ENCODE data around the gene HPSE. TPM values are rescaled to one million over a fixed set of nuclear protein-coding genes. Genes with fewer than 3 reads are reported as not detected.
A peak's percentile ranks its signal among the peaks of the same experiment; 100 is the strongest.

The HPSE gene
- total and polyA plus RNA-seq, 9 of the 15 experiments (the other 6 are each of a cell fraction or from before 2014, with no cell fraction given): 0.01 to 0.42 (median 0.14) TPM; not detected in 1

GRCh38 chr4:83284193-83285054 is 50.2 kb downstream of the HPSE start, which contains the start of gene COQ2 (continued):
- peak; percentile 64 for TF ChIP-seq REST (IDR thresholded peaks at IDR 0.05; ENCODE audit: borderline replicate concordance)
- TF ChIP-seq REST (CRISPR knock-in tag; IDR thresholded peaks at IDR 0.05; ENCODE audit: low read depth): no peak
- TF ChIP-seq KDM1A (IDR thresholded peaks at IDR 0.05): no peak
- peak; percentile 80 for TF ChIP-seq KDM5B (IDR thresholded peaks at IDR 0.05; ENCODE audit: insufficient replicate concordance, low read depth, low read length)
- TF ChIP-seq ZNF24 (IDR thresholded peaks at IDR 0.05): peak; percentile 64
- no peak for TF ChIP-seq MTF1 (CRISPR knock-in tag; IDR thresholded peaks at IDR 0.05; ENCODE audit: borderline replicate concordance)
- no peak for TF ChIP-seq ZNF507 (tag; conservative IDR thresholded peaks at IDR 0.05)
- TF ChIP-seq ZKSCAN1 (IDR thresholded peaks at IDR 0.05; ENCODE audit: low read depth, low read length): peak; percentile 42; the same call in 1 of the 2 replicates
- TF ChIP-seq PHF8 (IDR thresholded peaks at IDR 0.05; ENCODE audit: borderline replicate concordance, low read length): peak; percentile 96
- peak; percentile 88 for TF ChIP-seq JUND (IDR thresholded peaks at IDR 0.05; ENCODE audit: borderline replicate concordance, low read depth, low read length)
- peak; percentile 91; the same call in 2 of the 3 replicates for TF ChIP-seq JUND (tag; IDR thresholded peaks at IDR 0.05; ENCODE audit: borderline replicate concordance, low read depth, low read length)
- TF ChIP-seq MCM7 (IDR thresholded peaks at IDR 0.05): no peak
- TF ChIP-seq TRIM28 (IDR thresholded peaks at IDR 0.05): no peak
- peak; percentile 94 for TF ChIP-seq ARID4B (CRISPR knock-in tag; IDR thresholded peaks at IDR 0.05)
- peak; percentile 79 for TF ChIP-seq POLR2B (IDR thresholded peaks at IDR 0.05; ENCODE audit: low read depth, partially characterized antibody)
- no peak for TF ChIP-seq ATF1 (CRISPR knock-in tag; IDR thresholded peaks at IDR 0.05)
- peak; percentile 95 for TF ChIP-seq ATF1 (tag; IDR thresholded peaks at IDR 0.05)

Data from K562 (cell line).